B cell (primary cell): ENCODE data around the gene PRXL2B. TPM values are rescaled to one million over a fixed set of nuclear protein-coding genes. Genes with fewer than 3 reads are reported as not detected.

Experiments
- ATAC-seq: fragments of 200-7000 bp; cut with Tn5 transposase; one replicate; pipeline ENCODE4 v1.10.0; 2021; ENCODE audit warnings: low read depth, mild to moderate bottlenecking, moderate number of reproducible peaks, moderate library complexity
- CTCF ChIA-PET: fragments of 350-600 bp; sonication (Branson Sonifier 250); formaldehyde crosslinking; loops from one replicate; lab custom pipeline; 2021; ENCODE audit warnings: antibody characterized with exemption, inconsistent platforms; lab: Charles Lee
- POLR2A ChIA-PET: fragments of 350-600 bp; sonication (Branson Sonifier 250); formaldehyde crosslinking; loops from one replicate; lab custom pipeline; 2021; ENCODE audit warnings: antibody characterized with exemption; lab: Charles Lee
- DNase-seq: peaks from one replicate; pipeline ENCODE4 v3.0.0; 2013
- H2AFZ ChIP-seq: 2 replicates; pipeline ENCODE4 v1.6.1; 2012; ENCODE audit warnings: mild to moderate bottlenecking, low read depth, low read length; ENCODE audit not compliant: insufficient read depth, poor library complexity, severe bottlenecking
- H3K27ac ChIP-seq, 2 donors: 1 replicate in 1 of 2; 2 replicates in 1 of 2; pipeline ENCODE4 v1.5.1; 2012 to 2013; ENCODE audit warnings: low read length in 2 of 2, mild to moderate bottlenecking in 2 of 2, moderate library complexity in 1 of 2
- H3K27me3 ChIP-seq, 4 experiments: fragments of 200-600 bp in 1 of 4; sonication (generic) in 1 of 4; replicated peaks in 1 of 4; 1 replicate in 2 of 4; 2 replicates in 2 of 4; pipeline versions ENCODE4 v1.6.1 to v1.7.0; 2013 to 2016; ENCODE audit warnings: low read length in 3 of 4, mild to moderate bottlenecking in 2 of 4, mixed read lengths in 1 of 4, moderate library complexity in 1 of 4; ENCODE audit not compliant: insufficient read depth in 4 of 4, control insufficient read depth in 3 of 4; ENCODE audit errors: control extremely low read depth in 1 of 4
- H3K36me3 ChIP-seq, 2 experiments: replicated peaks in 1 of 2; 1 replicate in 1 of 2; 2 replicates in 1 of 2; pipeline versions ENCODE4 v1.6.1 to v1.7.1; 2013; ENCODE audit warnings: low read length in 1 of 2; ENCODE audit not compliant: insufficient read depth in 2 of 2, control insufficient read depth in 1 of 2; ENCODE audit errors: control extremely low read depth in 1 of 2, extremely low read depth in 1 of 2
- H3K4me1 ChIP-seq, 2 donors: fragments of 200-600 bp in 1 of 2; sonication (generic) in 1 of 2; 1 replicate in 1 of 2; 2 replicates in 1 of 2; pipeline versions ENCODE4 v1.5.1 to v1.6.1; 2013 to 2017; ENCODE audit warnings: low read length in 2 of 2; ENCODE audit not compliant: control insufficient read depth in 2 of 2, insufficient read depth in 2 of 2
- H3K4me2 ChIP-seq: replicated peaks from 2 replicates; pipeline ENCODE3; 2012; ENCODE audit warnings: mild to moderate bottlenecking, low read depth, low read length; ENCODE audit not compliant: poor library complexity, severe bottlenecking
- H3K4me3 ChIP-seq, 5 experiments: fragments of 200-600 bp in 1 of 5; sonication (generic) in 1 of 5; 1 replicate in 3 of 5; 2 replicates in 2 of 5; pipeline versions ENCODE4 v1.5.1 to v1.7.0; 2011 to 2016; ENCODE audit warnings: low read length in 4 of 5, mild to moderate bottlenecking in 4 of 5, low read depth in 2 of 5, control low read depth in 1 of 5, moderate library complexity in 1 of 5; ENCODE audit not compliant: insufficient read depth in 1 of 5; ENCODE audit errors: control extremely low read depth in 1 of 5, extremely low read depth in 1 of 5
- H3K79me2 ChIP-seq: fragments of 200-600 bp; sonication (generic); one replicate; pipeline ENCODE4 v1.6.0; 2016; ENCODE audit warnings: low read length; ENCODE audit not compliant: control insufficient read depth, insufficient read depth
- H3K9ac ChIP-seq: fragments of 200-600 bp; sonication (generic); 2 replicates; pipeline ENCODE4 v1.6.1; 2017; ENCODE audit warnings: mild to moderate bottlenecking, low read length, moderate library complexity
- H3K9me3 ChIP-seq, 3 donors: one replicate each; pipeline versions ENCODE4 v1.6.1 to v1.7.1; 2013; ENCODE audit warnings: low read length in 2 of 3; ENCODE audit not compliant: control insufficient read depth in 2 of 3, insufficient read depth in 1 of 3; ENCODE audit errors: control extremely low read depth in 1 of 3
- H4K20me1 ChIP-seq: 2 replicates; pipeline ENCODE4 v1.6.0; 2012; ENCODE audit warnings: mild to moderate bottlenecking, low read length; ENCODE audit not compliant: insufficient read depth, control insufficient read depth, poor library complexity, severe bottlenecking
- H3K27ac Mint-ChIP-seq: one replicate; pipeline ENCODE4 v1.8.0; 2021; ENCODE audit warnings: mixed read lengths
- H3K27me3 Mint-ChIP-seq: one replicate; pipeline ENCODE4 v1.8.0; 2021; ENCODE audit warnings: mixed read lengths
- H3K4me1 Mint-ChIP-seq: one replicate; pipeline ENCODE4 v1.8.0; 2021; ENCODE audit warnings: mixed read lengths
- H3K4me3 Mint-ChIP-seq: one replicate; pipeline ENCODE4 v1.8.0; 2021; ENCODE audit warnings: mixed read lengths
- H3K9me3 Mint-ChIP-seq: one replicate; pipeline ENCODE4 v1.8.0; 2022; ENCODE audit warnings: mixed read lengths; ENCODE audit not compliant: insufficient read depth
- CTCF ChIP-seq: fragments of 200-600 bp; IDR thresholded peaks from one replicate; pipeline ENCODE4 v1.8.0; 2022; ENCODE audit warnings: antibody characterized with exemption, mild to moderate bottlenecking
- EZH2 ChIP-seq: IDR thresholded peaks from 2 replicates; pipeline ENCODE4 v1.6.1; 2012; ENCODE audit warnings: borderline replicate concordance, low read depth, mild to moderate bottlenecking, moderate library complexity, low read length; ENCODE audit not compliant: insufficient read depth, poor library complexity, severe bottlenecking
- WGBS: methylation state at CpG from one replicate; pipeline ENCODE4 v1.1.5; 2013; ENCODE audit warnings: missing lambda C conversion rate; ENCODE audit not compliant: insufficient coverage; 5-methylcytosine and 5-hydroxymethylcytosine counted together
- intact Hi-C: fragments of 100-400 bp; cut with micrococcal nuclease; formaldehyde crosslinking; loops from one replicate; pipeline ENCODE4 v1.10.0; 2022
- polyA plus RNA-seq: library from polyadenylated mRNA; depleted of rRNA; stranded (reverse); fragments of >200 nt; gene quantifications from 2 replicates; pipeline ENCODE4 v1.2.3, GENCODE V29; 2012
- total RNA-seq, 2 donors: library from RNA; stranded (reverse); fragments of 120-200 nt in 1 of 2; gene quantifications; 1 replicate in 1 of 2; 2 replicates in 1 of 2; pipeline versions ENCODE4 v1.2.3 to v1.2.4, GENCODE V29; 2013 to 2022

Gene PRXL2B
- total and polyA plus RNA-seq, 2 donors (not counting 1 experiment from before 2014, with no cell fraction given) = 13.0 to 27.0 TPM

DNA sequence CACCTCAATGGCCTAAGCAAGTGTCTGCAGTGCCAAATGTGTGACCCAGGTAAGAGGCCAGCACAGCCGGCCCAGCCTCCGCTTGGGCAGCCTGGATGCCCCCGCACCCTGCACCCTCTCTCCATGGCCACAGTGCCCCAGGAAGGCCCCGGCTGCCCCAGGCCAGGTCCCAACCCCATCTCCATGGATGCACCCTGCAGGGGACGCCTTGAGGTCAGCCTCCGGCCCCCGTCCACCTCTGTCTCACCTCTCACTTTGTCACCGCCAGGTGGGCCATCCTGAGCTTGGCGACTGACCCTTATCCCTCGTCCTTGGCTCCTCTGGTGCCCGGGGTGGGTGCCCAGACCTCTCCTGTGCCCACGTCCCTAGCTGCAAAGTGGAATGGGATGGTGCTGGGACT is 28.2 kb upstream of the PRXL2B start:
- Histone ChIP-seq H3K4me1 (peaks cover 31 to 41% of the 10 kb centered on the region in 2 donors), H2AFZ (no peak overlapping the region), H3K36me3 (peaks cover 0 to 48% of the 10 kb centered on the region in 2 experiments), H3K27me3 (no peaks in the 10 kb centered on the region), H3K79me2 (peaks cover 31% of the 10 kb centered on the region), H3K9ac (no peak overlapping the region), H3K9me3 (peaks cover 0 to 3% (median 0%) of the 10 kb centered on the region in 3 donors), H4K20me1 (peaks cover 26% of the 10 kb centered on the region), H3K27ac (no peak overlapping the region), H3K4me2 (peak overlapping the region; percentile 100), H3K4me3 (no peak overlapping the region)
- peak overlapping the region; percentile 95 for H3K4me3 Mint-ChIP-seq
- TF ChIP-seq CTCF = no peak
- TF ChIP-seq EZH2 = no peak
- DNase-seq (no peak), ATAC-seq (no peak)
- H3K4me1 Mint-ChIP-seq = peaks cover 51% of the 10 kb centered on the region
- ChIA-PET CTCF (no interaction called here), POLR2A (interaction anchor here (1.1 to 2.1 kb wide), 3 partner anchors 10 to 19 kb away, joined by 3 to 13 read pairs (median 3); no protein-coding TSS in a partner anchor)
- WGBS = 95% methylated on average over 11 of the region's 12 CpGs
- peak overlapping the region; percentile 77 for H3K27ac Mint-ChIP-seq
- intact Hi-C loops = no loop called here
- no peaks in the 10 kb centered on the region for H3K27me3 Mint-ChIP-seq
- no peaks in the 10 kb centered on the region for H3K9me3 Mint-ChIP-seq

DNA sequence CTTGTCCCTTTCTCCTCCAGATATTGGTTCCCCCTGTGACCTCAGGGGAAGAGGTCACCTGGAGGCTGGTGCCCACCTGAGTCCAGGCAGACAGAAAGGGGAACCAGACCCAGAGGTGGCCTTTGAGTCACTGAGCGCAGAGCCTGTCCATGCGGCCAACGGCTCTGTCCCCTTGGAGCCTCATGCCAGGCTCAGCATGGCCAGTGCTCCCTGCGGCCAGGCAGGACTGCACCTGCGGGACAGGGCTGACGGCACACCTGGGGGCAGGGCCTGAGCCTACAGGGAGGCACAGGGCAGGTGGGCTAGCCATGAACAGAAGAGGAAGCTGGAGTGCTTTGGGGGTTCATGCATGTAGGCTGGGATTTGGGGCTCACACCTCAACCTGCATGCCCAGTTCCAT is 27.7 kb upstream of the PRXL2B start:
- no peak overlapping the region for H3K4me3 ChIP-seq
- peaks cover 26% of the 10 kb centered on the region for H4K20me1 ChIP-seq
- no peak for DNase-seq
- H3K27me3 ChIP-seq = no peaks in the 10 kb centered on the region
- no peak for ATAC-seq
- H3K27ac Mint-ChIP-seq = peak overlapping the region; percentile 77
- peaks cover 0 to 3% (median 0%) of the 10 kb centered on the region in 3 donors for H3K9me3 ChIP-seq
- peaks cover 47% of the 10 kb centered on the region for H3K4me1 Mint-ChIP-seq
- peaks cover 0 to 52% of the 10 kb centered on the region in 2 experiments for H3K36me3 ChIP-seq
- TF ChIP-seq CTCF = no peak
- no peak for TF ChIP-seq EZH2
- ChIA-PET CTCF (interaction anchor here (4.0 kb wide), 1 partner anchor 17 kb away, joined by 33 read pairs; no protein-coding TSS in a partner anchor), POLR2A (interaction anchor here (1.1 to 2.1 kb wide), 2 partner anchors 10 to 19 kb away, joined by 3 to 13 read pairs; no protein-coding TSS in a partner anchor)
- H3K27ac ChIP-seq = no peak overlapping the region
- H3K27me3 Mint-ChIP-seq = no peaks in the 10 kb centered on the region
- peaks cover 31% of the 10 kb centered on the region for H3K79me2 ChIP-seq
- no peak overlapping the region for H3K4me2 ChIP-seq
- no peaks in the 10 kb centered on the region for H3K9me3 Mint-ChIP-seq
- peak overlapping the region; percentile 67 for H3K4me3 Mint-ChIP-seq
- H3K4me1 ChIP-seq = peaks cover 31 to 41% of the 10 kb centered on the region in 2 donors
- 95% methylated on average over 6 of the region's 6 CpGs for WGBS
- intact Hi-C loops = no loop called here
- no peak overlapping the region for H3K9ac ChIP-seq
- H2AFZ ChIP-seq = no peak overlapping the region
